K562 (cell line): ENCODE results near the gene TANC1. TPM values are rescaled to one million over a fixed set of nuclear protein-coding genes. Genes with fewer than 3 reads are reported as not detected.
A peak's percentile ranks its signal among the peaks of the same experiment; 100 is the strongest.

Experiments
- ATAC-seq: fragments of 200-7000 bp; cut with Tn5 transposase; 3 replicates; pipeline ENCODE4 v1.9.1; 2020; ENCODE audit warnings: moderate library complexity
- BruUV-seq: library from RNA; stranded (reverse); fragments of 400-500 nt; replicated peaks from 2 replicates; lab custom pipeline; 2021; lab: Mats Ljungman, UMichigan
- CTCF ChIA-PET: fragments of 300-600 bp; formaldehyde crosslinking; extraction: SDS; loops from one replicate; lab custom pipeline; 2021; ENCODE audit warnings: low intra/inter-chr PET ratio; lab: Yijun Ruan, JAX
- POLR2A ChIA-PET: fragments of 300-600, 350-650 bp; sonication (Branson Sonifier 250); formaldehyde crosslinking; extraction: SDS; loops from one replicate; lab custom pipeline; 2021; ENCODE audit warnings: antibody characterized with exemption, inconsistent platforms; lab: Yijun Ruan, JAX
- DNase-seq, 4 experiments: peaks; one replicate each; pipeline versions ENCODE4 v3.0.0 to v3.0.0-alpha.2; 2011 to 2018; ENCODE audit warnings: low spot score in 3 of 4, mixed read lengths in 3 of 4; ENCODE audit errors: extremely low read depth in 1 of 4
- FAIRE-seq: peaks from 2 replicates; lab custom pipeline; 2011; peaks lifted over from hg19 to GRCh38; lab: Jason Lieb, UNC
- H2AFZ ChIP-seq: 2 replicates; pipeline ENCODE4 v1.6.0; 2011; ENCODE audit warnings: low read depth, low read length, control low read depth, inconsistent platforms
- H3K27ac ChIP-seq: fragments of 200-600 bp; 3 replicates; pipeline ENCODE4 v1.8.0; 2011; ENCODE audit warnings: low read depth, mild to moderate bottlenecking, control low read depth, inconsistent platforms, low read length, moderate library complexity, mixed read lengths; ENCODE audit errors: extremely low read depth
- H3K27me3 ChIP-seq, 2 experiments: fragments of 300-600 bp in 1 of 2; 2 replicates in 1 of 2; 3 replicates in 1 of 2; pipeline versions ENCODE4 v1.6.0 to v1.8.0; 2011; ENCODE audit warnings: inconsistent platforms in 2 of 2, low read length in 2 of 2, mild to moderate bottlenecking in 1 of 2, mixed read lengths in 1 of 2, moderate library complexity in 1 of 2; ENCODE audit not compliant: control insufficient read depth in 2 of 2, insufficient read depth in 2 of 2
- H3K36me3 ChIP-seq: fragments of 300-600 bp; 3 replicates; pipeline ENCODE4 v1.8.0; 2011; ENCODE audit warnings: mild to moderate bottlenecking, low read length, inconsistent platforms; ENCODE audit not compliant: control insufficient read depth, insufficient read depth
- H3K4me1 ChIP-seq, 2 experiments: fragments of 200-600 bp in 1 of 2; replicated peaks in 1 of 2; 2 replicates in 1 of 2; 3 replicates in 1 of 2; pipeline versions ENCODE4 v1.5.1 to v1.8.0; 2011; ENCODE audit warnings: inconsistent platforms in 2 of 2, low read length in 2 of 2, mild to moderate bottlenecking in 1 of 2, mixed read lengths in 1 of 2, moderate library complexity in 1 of 2; ENCODE audit not compliant: control insufficient read depth in 2 of 2, insufficient read depth in 2 of 2
- H3K4me2 ChIP-seq: 2 replicates; pipeline ENCODE4 v1.6.1; 2011; ENCODE audit warnings: low read length, control low read depth, inconsistent platforms, mixed read lengths; ENCODE audit not compliant: insufficient read depth
- H3K4me3 ChIP-seq: fragments of 200-600 bp; sonication (generic), shearing (Covaris generic); 2 replicates; pipeline ENCODE4 v1.5.1; 2016; ENCODE audit warnings: control low read depth, inconsistent platforms
- H3K79me2 ChIP-seq: fragments of 200-600 bp; 3 replicates; pipeline ENCODE4 v1.8.0; 2011; ENCODE audit warnings: low read length, inconsistent platforms; ENCODE audit not compliant: control insufficient read depth, insufficient read depth
- H3K9ac ChIP-seq, 2 experiments: 2 replicates each; pipeline versions ENCODE4 v1.6.0 to v1.6.1; 2011; ENCODE audit warnings: low read depth in 2 of 2, low read length in 2 of 2, control low read depth in 1 of 2, inconsistent platforms in 1 of 2, mild to moderate bottlenecking in 1 of 2, mixed read lengths in 1 of 2; ENCODE audit not compliant: insufficient read depth in 1 of 2
- H3K9me1 ChIP-seq: one replicate; pipeline ENCODE4 v1.6.0; 2011; ENCODE audit warnings: inconsistent platforms, mild to moderate bottlenecking, low read length, moderate library complexity; ENCODE audit not compliant: control insufficient read depth, insufficient read depth
- H3K9me3 ChIP-seq: replicated peaks from 2 replicates; pipeline ENCODE4 v1.5.1; 2011; ENCODE audit warnings: low read depth, low read length, inconsistent platforms; ENCODE audit not compliant: control insufficient read depth, insufficient read depth
- H4K20me1 ChIP-seq: replicated peaks from 2 replicates; pipeline ENCODE4 v1.6.1; 2011; ENCODE audit warnings: low read length, inconsistent platforms, mixed read lengths; ENCODE audit not compliant: control insufficient read depth, insufficient read depth
- ETV1 ChIP-seq: fragments of 450-650 bp; conservative IDR thresholded peaks from 2 replicates; pipeline ENCODE4 v1.6.1; 2016; ENCODE audit warnings: missing genetic modification characterization, control low read depth, low read depth, missing compliant biosample characterization
- FOXJ2 ChIP-seq: fragments of 200-800 bp; sonication (Bioruptor generic); IDR thresholded peaks from 2 replicates; pipeline ENCODE4 v1.6.1; 2016; ENCODE audit warnings: missing genetic modification characterization, missing compliant biosample characterization
- HDAC6 ChIP-seq: IDR thresholded peaks from 2 replicates; pipeline ENCODE4 v1.6.1; 2012; ENCODE audit warnings: low read depth, mild to moderate bottlenecking, control low read depth, inconsistent platforms, low read length, moderate library complexity
- HMGN3 ChIP-seq: IDR thresholded peaks from 2 replicates; pipeline ENCODE4 v1.6.1; 2011; ENCODE audit warnings: borderline replicate concordance, low read depth, mild to moderate bottlenecking, mixed read lengths, low read length; ENCODE audit not compliant: insufficient read length; ENCODE audit errors: extremely low read depth
- MAFF ChIP-seq: IDR thresholded peaks from 2 replicates; pipeline ENCODE4 v1.6.1; 2012; ENCODE audit warnings: low read length, improper control_type of control experiment
- MAFG ChIP-seq: fragments of 450-650 bp; conservative IDR thresholded peaks from 2 replicates; pipeline ENCODE4 v1.6.1; 2016; ENCODE audit warnings: missing genetic modification characterization, missing compliant biosample characterization
- NCOA6 ChIP-seq: fragments of 450-650 bp; IDR thresholded peaks from 2 replicates; pipeline ENCODE4 v1.6.1; 2017; ENCODE audit warnings: mild to moderate bottlenecking
- NR1H2 ChIP-seq: sonication (generic); formaldehyde crosslinking; IDR thresholded peaks from 2 replicates; pipeline ENCODE4 v1.4.0; 2020; ENCODE audit warnings: mild to moderate bottlenecking, missing genetic modification reagents
- NR4A1 ChIP-seq, 2 experiments: fragments of 250-450 bp in 1 of 2; fragments of 450-650 bp in 1 of 2; sonication (Bioruptor Pico) in 1 of 2; IDR thresholded peaks; 2 replicates each; pipeline versions ENCODE4 v1.4.0 to v1.6.1; 2016 to 2020; ENCODE audit warnings: mild to moderate bottlenecking in 2 of 2, missing compliant biosample characterization in 1 of 2, missing genetic modification characterization in 1 of 2, moderate library complexity in 1 of 2
- RBM25 ChIP-seq: fragments of 200-400 bp; formaldehyde crosslinking; IDR thresholded peaks from 2 replicates; pipeline ENCODE4 v1.6.1; 2018; ENCODE audit warnings: low read length, low read depth, moderate library complexity; ENCODE audit not compliant: severe bottlenecking
- TFAM ChIP-seq: fragments of 250-450 bp; sonication (Bioruptor Pico); conservative IDR thresholded peaks from 2 replicates; pipeline ENCODE4 v1.5.0; 2021; ENCODE audit warnings: mild to moderate bottlenecking, moderate library complexity
- YY1 ChIP-seq, 3 experiments: IDR thresholded peaks; 2 replicates each; pipeline ENCODE4 v1.6.1; 2011; ENCODE audit warnings: low read length in 2 of 3, mild to moderate bottlenecking in 2 of 3, moderate library complexity in 2 of 3, borderline replicate concordance in 1 of 3, control low read depth in 1 of 3, low read depth in 1 of 3; ENCODE audit not compliant: insufficient read depth in 3 of 3, insufficient replicate concordance in 2 of 3, control insufficient read depth in 1 of 3, insufficient read length in 1 of 3; ENCODE audit errors: extremely low read depth in 1 of 3
- ZNF184 ChIP-seq: sonication (generic); formaldehyde crosslinking; IDR thresholded peaks from 2 replicates; pipeline ENCODE4 v1.5.0; 2020; ENCODE audit warnings: missing genetic modification reagents
- ZNF217 ChIP-seq: sonication (generic); formaldehyde crosslinking; IDR thresholded peaks from 2 replicates; pipeline ENCODE4 v1.8.0; 2022; ENCODE audit warnings: mild to moderate bottlenecking, missing genetic modification reagents
- ZNF561 ChIP-seq: fragments of 450-650 bp; formaldehyde crosslinking; conservative IDR thresholded peaks from 2 replicates; pipeline ENCODE4 v1.4.0; 2020; ENCODE audit warnings: mild to moderate bottlenecking, moderate library complexity
- WGBS: fragments of 100-300 bp; shearing (Covaris generic); methylation state at CpG from one replicate; pipeline ENCODE4 v1.1.6; 2016; ENCODE audit warnings: low coverage, mixed read lengths; ENCODE audit not compliant: insufficient coverage; ENCODE audit errors: missing lambda C conversion rate; 5-methylcytosine and 5-hydroxymethylcytosine counted together
- in situ Hi-C: fragments of 300-500 bp; cut with MboI; formaldehyde crosslinking; loops from 4 replicates; pipeline ENCODE4 v1.15.0; 2018; ENCODE audit warnings: inconsistent platforms, mixed read lengths
- intact Hi-C: fragments of 100-400 bp; cut with micrococcal nuclease; formaldehyde crosslinking; loops from 2 replicates; pipeline ENCODE4 v1.14.2; 2022
- polyA plus RNA-seq, 8 experiments: library from polyadenylated mRNA; depleted of rRNA in 4 of 8; stranded (reverse) in 5 of 8; unstranded in 3 of 8; fragments of >200 nt; fragmentation: Nextera tagmentation in 2 of 8; fragmentation: Illumina TruSeq in 1 of 8; extraction: Ambion mirVana in 2 of 8; extraction: Trizol in 1 of 8; gene quantifications; 2 replicates each; pipeline versions ENCODE4 v1.2.1 to v1.2.3, GENCODE V29; 2011 to 2014; ENCODE audit warnings: inconsistent platforms in 1 of 8, missing spikeins in 1 of 8
- total RNA-seq, 7 experiments: library from RNA; depleted of rRNA in 6 of 7; stranded (reverse); fragments of >200 nt in 6 of 7; fragmentation: Illumina TruSeq in 2 of 7; extraction: Trizol in 2 of 7; gene quantifications; 2 replicates each; pipeline versions ENCODE4 v1.2.1 to v1.2.3, GENCODE V29; 2011 to 2021; ENCODE audit warnings: low replicate concordance in 1 of 7

The TANC1 gene
- total and polyA plus RNA-seq, 9 of the 15 experiments (the other 6 are each of a cell fraction or from before 2014, with no cell fraction given): under 0.01 to 0.20 (median 0.07) TPM; not detected in 1

DNA sequence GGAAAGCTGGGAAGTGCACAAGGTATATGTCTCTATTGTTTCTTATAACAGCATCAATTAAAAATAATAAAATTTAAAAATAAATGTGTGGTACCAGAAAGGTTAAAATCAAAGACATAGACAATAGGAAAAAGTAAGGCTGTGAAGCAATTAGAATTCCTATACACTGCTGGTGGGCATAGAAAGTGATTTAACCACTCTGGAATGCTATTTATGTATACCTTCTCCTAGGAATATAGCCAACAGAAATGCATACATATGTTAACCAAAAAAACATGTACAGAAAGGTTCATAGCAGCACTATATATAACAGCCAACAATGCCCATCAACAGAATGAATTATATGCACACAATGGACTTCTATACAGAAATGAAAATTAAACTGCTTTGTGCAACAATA, 275.1 kb downstream of the TANC1 start:
- in situ Hi-C loops: no loop called here
- CTCF ChIA-PET: no interaction called here
- intact Hi-C loops: no loop called here
- Histone ChIP-seq H3K4me3 (no peak overlapping the region), H3K4me2 (no peak overlapping the region), H4K20me1 (no peaks in the 10 kb centered on the region), H3K27me3 (no peaks in the 10 kb centered on the region), H3K27ac (no peak overlapping the region), H3K79me2 (no peaks in the 10 kb centered on the region), H3K9me3 (no peaks in the 10 kb centered on the region), H3K9ac (no peak overlapping the region), H3K36me3 (peaks cover 6% of the 10 kb centered on the region; the same call in 1 of the 3 replicates), H3K4me1 (no peaks in the 10 kb centered on the region), H2AFZ (no peak overlapping the region), H3K9me1 (no peaks in the 10 kb centered on the region)
- TF ChIP-seq NR4A1 (CRISPR knock-in tag; IDR thresholded peaks at IDR 0.05) (no peak), NR4A1 (tag; IDR thresholded peaks at IDR 0.05) (no peak), YY1 (IDR thresholded peaks at IDR 0.05; ENCODE audit: borderline replicate concordance in 1 of 3, control insufficient read depth in 1 of 3, extremely low read depth in 1 of 3, insufficient read depth in 3 of 3, insufficient read length in 1 of 3, insufficient replicate concordance in 2 of 3, low read depth in 1 of 3, low read length in 2 of 3) (no peak)
- no peak for DNase-seq
- ATAC-seq: no peak
- POLR2A ChIA-PET: interaction anchor here (0.9 kb wide), 1 partner anchor 28 kb away, joined by 3 read pairs; no protein-coding TSS in a partner anchor
- FAIRE-seq: no peak
- no TSS peak for BruUV-seq

- H3K27me3 ChIP-seq: no peaks in the 10 kb centered on the region
- in situ Hi-C loops (no loop called here), intact Hi-C loops (no loop called here)
- H3K9ac ChIP-seq: no peak overlapping the region
- no peak for DNase-seq
- no peak overlapping the region for H2AFZ ChIP-seq
- POLR2A ChIA-PET: interaction anchor here (1.1 kb wide), 1 partner anchor 35 kb away, joined by 4 read pairs; no protein-coding TSS in a partner anchor
- H4K20me1 ChIP-seq: no peaks in the 10 kb centered on the region
- H3K4me3 ChIP-seq: no peak overlapping the region
- no peak overlapping the region for H3K4me2 ChIP-seq
- H3K4me1 ChIP-seq: no peaks in the 10 kb centered on the region
- H3K27ac ChIP-seq: no peak overlapping the region
- H3K9me1 ChIP-seq: no peaks in the 10 kb centered on the region
- FAIRE-seq: no peak
- no peaks in the 10 kb centered on the region for H3K79me2 ChIP-seq
- WGBS: 81% methylated on average over 7 of the region's 7 CpGs
- no peak for ATAC-seq
- H3K36me3 ChIP-seq: peaks cover 2% of the 10 kb centered on the region; the same call in 1 of the 3 replicates
- CTCF ChIA-PET: no interaction called here
- H3K9me3 ChIP-seq: no peaks in the 10 kb centered on the region
- no TSS peak for BruUV-seq
- peak; percentile 23; the same call in 1 of the 2 replicates for TF ChIP-seq MAFF
- peak; percentile 82 for TF ChIP-seq RBM25
- no peak for TF ChIP-seq ZNF561 (CRISPR knock-in tag)
- TF ChIP-seq ETV1 (tag): no peak
- TF ChIP-seq FOXJ2: no peak
- peak; percentile 53; the same call in 1 of the 2 replicates for TF ChIP-seq MAFG (tag)
- TF ChIP-seq ZNF184 (CRISPR knock-in tag): 0 out of 2 replicates have a peak, but pooled peaks have one; percentile 26
- no peak for TF ChIP-seq HMGN3
- TF ChIP-seq HDAC6: no peak
- no peak for TF ChIP-seq NCOA6
- no peak for TF ChIP-seq NR1H2 (CRISPR knock-in tag)
- TF ChIP-seq TFAM (CRISPR knock-in tag): no peak
- no peak for TF ChIP-seq ZNF217 (CRISPR knock-in tag)
Measured at GRCh38 chr2:159246325-159246988, 278.0 kb downstream of the TANC1 start.
